BJ (cell line): Measurements from ENCODE around the gene TNFRSF17. TPM values are rescaled to one million over a fixed set of nuclear protein-coding genes. Genes with fewer than 3 reads are reported as not detected.
"Not testable (repeated sequence)": the region's sequence is repeated elsewhere in the genome, so short reads cannot be mapped to it uniquely, and the experiment has no call there.

ENCODE experiments used
- CTCF ChIA-PET: fragments of 350-600 bp; formaldehyde crosslinking; extraction: SDS; loops from one replicate; lab custom pipeline; 2021; ENCODE audit warnings: antibody characterized with exemption, inconsistent platforms; lab: Yijun Ruan, JAX
- POLR2A ChIA-PET: fragments of 300-600 bp; sonication (Branson Sonifier 250); formaldehyde crosslinking; extraction: SDS; loops from one replicate; lab custom pipeline; 2021; ENCODE audit warnings: antibody characterized with exemption; lab: Charles Lee
- DNase-seq: peaks from one replicate; pipeline ENCODE4 v3.0.0-alpha.2; 2011; ENCODE audit warnings: low read depth
- H3K27me3 ChIP-seq: 2 replicates; pipeline ENCODE4 v1.6.0; 2011; ENCODE audit warnings: low read length; ENCODE audit not compliant: control insufficient read depth, insufficient read depth
- H3K36me3 ChIP-seq: 2 replicates; pipeline ENCODE4 v1.5.1; 2011; ENCODE audit warnings: low read length; ENCODE audit not compliant: control insufficient read depth, insufficient read depth
- H3K4me3 ChIP-seq: 2 replicates; pipeline ENCODE4 v1.5.1; 2011; ENCODE audit warnings: low read depth, mild to moderate bottlenecking, control low read depth, low read length
- polyA plus RNA-seq: library from polyadenylated mRNA; depleted of rRNA; stranded (reverse); fragments of >200 nt; gene quantifications from 2 replicates; pipeline ENCODE4 v1.2.3, GENCODE V29; 2011
- TF ChIP-seq, protein P1 (sequence below): IDR thresholded peaks from 2 replicates; pipeline ENCODE4 v1.5.1; 2011; ENCODE audit warnings: low read depth, mild to moderate bottlenecking, control low read depth, inconsistent platforms, low read length, moderate library complexity; ENCODE audit not compliant: insufficient read depth

The TNFRSF17 gene
- polyA plus RNA-seq, 1 experiment, result not detected

DNA sequence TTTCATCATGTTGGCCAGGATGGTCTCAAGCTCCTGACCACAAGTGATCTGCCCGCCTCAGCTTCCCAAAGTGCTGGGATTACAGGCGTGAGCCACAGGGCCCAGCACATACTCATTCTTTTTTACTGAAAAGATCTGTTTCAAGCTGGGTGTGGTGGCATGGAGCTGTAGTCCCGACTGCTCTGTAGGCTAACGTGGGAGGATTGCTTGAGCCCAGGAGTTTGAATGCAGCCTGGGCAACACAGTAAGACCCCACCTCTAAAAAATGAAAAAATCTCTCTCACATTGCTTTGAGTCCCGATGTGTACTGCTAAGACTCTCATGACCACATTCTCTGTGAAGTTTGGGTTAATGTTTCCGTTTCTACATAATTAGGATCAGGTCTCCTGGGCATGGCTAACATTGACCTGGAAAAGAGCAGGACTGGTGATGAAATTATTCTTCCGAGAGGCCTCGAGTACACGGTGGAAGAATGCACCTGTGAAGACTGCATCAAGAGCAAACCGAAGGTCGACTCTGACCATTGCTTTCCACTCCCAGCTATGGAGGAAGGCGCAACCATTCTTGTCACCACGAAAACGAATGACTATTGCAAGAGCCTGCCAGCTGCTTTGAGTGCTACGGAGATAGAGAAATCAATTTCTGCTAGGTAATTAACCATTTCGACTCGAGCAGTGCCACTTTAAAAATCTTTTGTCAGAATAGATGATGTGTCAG lies 2.3 kb downstream of the TNFRSF17 start:
- DNase-seq, result no peak
- TF ChIP-seq, protein P1, sequence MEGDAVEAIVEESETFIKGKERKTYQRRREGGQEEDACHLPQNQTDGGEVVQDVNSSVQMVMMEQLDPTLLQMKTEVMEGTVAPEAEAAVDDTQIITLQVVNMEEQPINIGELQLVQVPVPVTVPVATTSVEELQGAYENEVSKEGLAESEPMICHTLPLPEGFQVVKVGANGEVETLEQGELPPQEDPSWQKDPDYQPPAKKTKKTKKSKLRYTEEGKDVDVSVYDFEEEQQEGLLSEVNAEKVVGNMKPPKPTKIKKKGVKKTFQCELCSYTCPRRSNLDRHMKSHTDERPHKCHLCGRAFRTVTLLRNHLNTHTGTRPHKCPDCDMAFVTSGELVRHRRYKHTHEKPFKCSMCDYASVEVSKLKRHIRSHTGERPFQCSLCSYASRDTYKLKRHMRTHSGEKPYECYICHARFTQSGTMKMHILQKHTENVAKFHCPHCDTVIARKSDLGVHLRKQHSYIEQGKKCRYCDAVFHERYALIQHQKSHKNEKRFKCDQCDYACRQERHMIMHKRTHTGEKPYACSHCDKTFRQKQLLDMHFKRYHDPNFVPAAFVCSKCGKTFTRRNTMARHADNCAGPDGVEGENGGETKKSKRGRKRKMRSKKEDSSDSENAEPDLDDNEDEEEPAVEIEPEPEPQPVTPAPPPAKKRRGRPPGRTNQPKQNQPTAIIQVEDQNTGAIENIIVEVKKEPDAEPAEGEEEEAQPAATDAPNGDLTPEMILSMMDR, result no peak
- no peak overlapping the region for H3K4me3 ChIP-seq
- no peaks in the 10 kb centered on the region for H3K36me3 ChIP-seq
- CTCF ChIA-PET, result interaction anchor here (2.8 kb wide), 1 partner anchor 100 kb away, joined by 12 read pairs; no protein-coding TSS in a partner anchor
- H3K27me3 ChIP-seq, result no peaks in the 10 kb centered on the region
- POLR2A ChIA-PET, result interaction anchor here (0.6 kb wide), 1 partner anchor 430 kb away, joined by 5 read pairs; no protein-coding TSS in a partner anchor

DNA sequence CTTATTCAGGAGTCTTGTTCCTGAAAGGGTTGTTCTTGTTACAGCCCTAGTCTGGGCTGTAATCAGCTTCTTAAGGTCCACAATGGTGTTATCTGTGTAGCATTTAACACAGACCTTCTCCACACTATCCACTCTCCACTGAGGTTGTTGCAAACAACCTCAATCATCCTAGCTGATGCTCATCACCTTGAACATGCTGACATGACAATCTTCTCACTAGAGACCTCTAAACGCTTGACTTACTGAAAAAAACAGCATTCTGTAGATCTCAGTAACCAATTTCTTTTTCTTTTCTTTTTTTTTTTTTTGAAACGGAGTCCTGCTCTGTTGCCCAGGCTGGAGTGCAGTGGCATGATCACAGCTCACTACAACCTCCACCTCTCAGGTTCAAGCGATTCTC lies 3.6 kb downstream of the TNFRSF17 start:
- Histone ChIP-seq H3K27me3 (no peaks in the 10 kb centered on the region), H3K36me3 (no peaks in the 10 kb centered on the region), H3K4me3 (no peak overlapping the region)
- no peak for DNase-seq
- ChIA-PET CTCF (interaction anchor here (0.6 to 2.8 kb wide), 2 partner anchors 99 to 1375 kb away, joined by 3 to 12 read pairs; no protein-coding TSS in a partner anchor), POLR2A (no interaction called here)
- TF ChIP-seq, protein P1, result no peak

DNA sequence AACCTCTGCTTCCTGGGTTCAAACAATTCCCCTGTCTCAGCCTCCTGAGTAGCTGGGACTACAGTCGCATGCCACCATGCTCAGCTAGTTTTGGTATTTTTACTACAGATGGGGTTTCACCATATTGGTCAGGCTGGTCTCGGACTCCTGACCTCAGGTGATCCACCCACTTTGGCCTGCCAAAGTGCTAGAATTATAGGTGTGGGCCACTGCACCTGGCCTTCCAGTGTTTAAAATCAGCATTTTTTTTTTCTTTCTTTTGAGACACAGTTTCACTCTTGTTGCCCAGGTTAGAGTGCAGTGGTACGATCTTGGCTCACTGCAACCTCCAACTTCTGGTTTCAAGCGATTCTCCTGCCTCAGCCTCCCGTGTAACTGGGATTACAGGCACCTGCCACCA lies 5.3 kb downstream of the TNFRSF17 start:
- H3K4me3 ChIP-seq, DNase-seq, H3K36me3 ChIP-seq, POLR2A ChIA-PET, H3K27me3 ChIP-seq: not testable (repeated sequence)
- CTCF ChIA-PET, result interaction anchor here (2.8 kb wide), 1 partner anchor 97 kb away, joined by 12 read pairs; no protein-coding TSS in a partner anchor

DNA sequence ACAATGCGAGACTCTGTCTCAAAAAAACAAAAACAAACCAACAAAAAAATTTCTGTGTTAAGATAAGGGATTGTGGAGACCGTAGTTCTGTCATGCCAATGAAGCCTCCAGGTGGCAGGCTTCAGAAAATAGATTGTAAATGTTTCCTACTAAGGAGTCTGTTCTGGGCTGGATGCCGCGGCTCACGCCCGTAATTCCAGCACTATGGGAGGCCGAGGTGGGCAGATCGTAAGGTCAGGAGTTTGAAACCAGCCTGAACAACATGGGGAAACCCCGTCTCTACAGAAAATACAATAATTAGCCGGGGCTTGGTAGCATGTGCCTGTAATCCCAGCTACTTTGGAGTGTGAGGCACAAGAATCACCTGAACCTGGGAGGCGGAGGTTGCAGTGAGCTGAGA lies 7.1 kb downstream of the TNFRSF17 start:
- TF ChIP-seq, protein P1, result no peak; the same call in 1 of the 2 replicates
- no peaks in the 10 kb centered on the region for H3K36me3 ChIP-seq
- no peak for DNase-seq
- CTCF ChIA-PET, result interaction anchor here (0.9 to 3.0 kb wide), 4 partner anchors 11 to 96 kb away, joined by 3 to 21 read pairs (median 4); no protein-coding TSS in a partner anchor
- no peak overlapping the region for H3K4me3 ChIP-seq
- no peaks in the 10 kb centered on the region for H3K27me3 ChIP-seq
- POLR2A ChIA-PET, result no interaction called here

DNA sequence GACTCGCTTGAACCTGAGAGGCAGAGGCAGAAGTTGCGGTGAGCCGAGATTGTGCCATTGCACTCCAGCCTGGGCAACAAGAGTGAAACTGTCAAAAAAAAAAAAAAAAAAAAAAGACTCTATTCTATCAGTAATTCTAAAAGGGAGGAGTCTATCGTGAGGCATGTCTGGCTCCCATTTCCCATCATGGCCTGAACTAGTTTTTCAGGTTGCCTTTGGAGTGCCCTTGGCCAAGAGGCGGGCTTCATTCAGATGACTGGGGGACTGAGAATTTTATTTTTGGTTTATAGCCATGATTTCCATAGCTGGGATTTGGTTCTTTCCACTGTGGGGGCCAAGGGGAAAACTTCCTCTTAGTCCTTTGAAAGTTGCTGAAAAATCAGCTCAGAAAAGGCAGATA lies 8.1 kb downstream of the TNFRSF17 start:
- CTCF ChIA-PET, result interaction anchor here (0.7 to 3.0 kb wide), 3 partner anchors 91 to 478 kb away, joined by 3 to 21 read pairs (median 4); no protein-coding TSS in a partner anchor

More for the DNA sequence above, 8.1 kb downstream of the TNFRSF17 start:
- POLR2A ChIA-PET, result no interaction called here
- Histone ChIP-seq H3K27me3 (no peaks in the 10 kb centered on the region), H3K36me3 (no peaks in the 10 kb centered on the region), H3K4me3 (no peak overlapping the region)
- TF ChIP-seq, protein P1, result no peak
- DNase-seq, result no peak
